ENCODE data around the gene SMCHD1.

GRCh38 chr18:2641638-2642037 is 13.9 kb upstream of the SMCHD1 start:
- TF ChIP-seq POLR2A (IDR thresholded peaks at IDR 0.05) (no peak), CTCF (IDR thresholded peaks at IDR 0.05) (no peak), POLR2AphosphoS5 (IDR thresholded peaks at IDR 0.05) (peak; percentile 19)

All from prostate gland (tissue), 2 donors.